Measurements from ENCODE around the gene KRTAP3-1.
"Not testable (repeated sequence)": the region's sequence is repeated elsewhere in the genome, so short reads cannot be mapped to it uniquely, and the experiment has no call there.

The KRTAP3-1 gene

GRCh38 chr17:41008811-41009210 is at the start of gene KRTAP3-1:
TSS of gene KRTAP3-1 (minus strand) at chr17:41009128. CDS start at chr17:41009074, 54 bp downstream.
- no peak for DNase-seq (ENCODE audit: low read depth)

GRCh38 chr17:41057547-41057946 is 48.6 kb upstream of the KRTAP3-1 start:
- no peak for DNase-seq (ENCODE audit: low read depth)

GRCh38 chr17:41055130-41055529 is 46.2 kb upstream of the KRTAP3-1 start, which contains the start of gene KRTAP2-2:
TSS of gene KRTAP2-2 (minus strand) at chr17:41055230. CDS start at chr17:41055211, 19 bp downstream.
- not testable (repeated sequence) for DNase-seq (ENCODE audit: low read depth)

GRCh38 chr17:41054556-41054955 is 45.6 kb upstream of the KRTAP3-1 start:
- DNase-seq (ENCODE audit: low read depth): not testable (repeated sequence)

GRCh38 chr17:41054025-41054424 is 45.1 kb upstream of the KRTAP3-1 start:
- DNase-seq (ENCODE audit: low read depth): no peak

- no peak for DNase-seq (ENCODE audit: low read depth)
Observed at GRCh38 chr17:41052566-41052965, 43.6 kb upstream of the KRTAP3-1 start.

- no peak for DNase-seq (ENCODE audit: low read depth)
Observed at GRCh38 chr17:41049110-41049509, 40.2 kb upstream of the KRTAP3-1 start.

GRCh38 chr17:41048441-41048840 is 39.5 kb upstream of the KRTAP3-1 start:
- no peak for DNase-seq (ENCODE audit: low read depth)

- DNase-seq (ENCODE audit: low read depth): not testable (repeated sequence)
Observed at GRCh38 chr17:41046735-41047465, 38.0 kb upstream of the KRTAP3-1 start, which contains the start of gene KRTAP2-1. TSS of gene KRTAP2-1 (minus strand) at chr17:41047316. CDS start at chr17:41047267, 49 bp downstream.

GRCh38 chr17:41042953-41043352 is 34.0 kb upstream of the KRTAP3-1 start:
- no peak for DNase-seq (ENCODE audit: low read depth)

GRCh38 chr17:41040783-41041571 is 32.0 kb upstream of the KRTAP3-1 start, which contains the start of gene KRTAP1-1:
TSS of gene KRTAP1-1 (minus strand) at chr17:41041450. CDS start at chr17:41041397, 53 bp downstream.
- not testable (repeated sequence) for DNase-seq (ENCODE audit: low read depth)

GRCh38 chr17:41037853-41038350 is 29.0 kb upstream of the KRTAP3-1 start:
- DNase-seq (ENCODE audit: low read depth): no peak

- DNase-seq (ENCODE audit: low read depth): not testable (repeated sequence)
Observed at GRCh38 chr17:41034346-41034935, 25.5 kb upstream of the KRTAP3-1 start, which contains the start of gene KRTAP1-3. TSS of gene KRTAP1-3 (minus strand) at chr17:41034874. CDS start at chr17:41034821, 53 bp downstream.

- no peak for DNase-seq (ENCODE audit: low read depth)
Observed at GRCh38 chr17:41029633-41030245, 20.8 kb upstream of the KRTAP3-1 start, which contains the start of gene KRTAP1-4. TSS of gene KRTAP1-4 (minus strand) at chr17:41030195. CDS start at chr17:41030078, 117 bp downstream.

GRCh38 chr17:41026715-41027471 is 18.0 kb upstream of the KRTAP3-1 start, which contains the start of gene KRTAP1-5:
TSS of gene KRTAP1-5 (minus strand) at chr17:41027208. CDS start at chr17:41027155, 53 bp downstream.
- no peak for DNase-seq (ENCODE audit: low read depth)

GRCh38 chr17:41024697-41025096 is 15.8 kb upstream of the KRTAP3-1 start:
- no peak for DNase-seq (ENCODE audit: low read depth)

GRCh38 chr17:41020336-41020735 is 11.4 kb upstream of the KRTAP3-1 start:
- DNase-seq (ENCODE audit: low read depth): no peak

GRCh38 chr17:41019415-41019814 is 10.5 kb upstream of the KRTAP3-1 start:
- no peak for DNase-seq (ENCODE audit: low read depth)

GRCh38 chr17:41018541-41018940 is 9.6 kb upstream of the KRTAP3-1 start:
- no peak for DNase-seq (ENCODE audit: low read depth)

- no peak for DNase-seq (ENCODE audit: low read depth)
Observed at GRCh38 chr17:41016578-41017215, 7.8 kb upstream of the KRTAP3-1 start.
